ENCODE measurements around the gene NELL1. TPM values are rescaled to one million over a fixed set of nuclear protein-coding genes. Genes with fewer than 3 reads are reported as not detected.

The NELL1 gene
- total and polyA plus RNA-seq, 2 donors (not counting 3 experiments of a cell fraction or from before 2014, with no cell fraction given) = not detected

GRCh38 chr11:21371044-21371443 lies 701.7 kb downstream of the NELL1 start:
- ChIA-PET POLR2A (no interaction called here), CTCF (no interaction called here)
- no peak overlapping the region for H3K9ac ChIP-seq (replicated peaks; ENCODE audit: extremely low read depth, insufficient read depth, low read length)
- no peaks in the 10 kb centered on the region for H3K27me3 ChIP-seq (ENCODE audit: control insufficient read depth in 2 of 2, insufficient read depth in 2 of 2, low read length in 2 of 2)
- dilution Hi-C loops (cut with MboI; ENCODE audit: extremely low pct_ligation_motif_present, low sequenced_read_pairs) = no loop called here
- DNase-seq (ENCODE audit: low read depth, low spot score) (no peak), FAIRE-seq (no peak)
- H3K9me1 ChIP-seq (replicated peaks; ENCODE audit: control insufficient read depth, extremely low read depth, insufficient read depth, low read length) = no peaks in the 10 kb centered on the region
- no peak overlapping the region for H2AFZ ChIP-seq (ENCODE audit: low read depth, low read length)
- no peaks in the 10 kb centered on the region for H3K79me2 ChIP-seq (ENCODE audit: control insufficient read depth, insufficient read depth, low read length)
- no peaks in the 10 kb centered on the region for H4K20me1 ChIP-seq (replicated peaks; ENCODE audit: control insufficient read depth, extremely low read depth, insufficient read depth, low read length)
- TF ChIP-seq, protein P1, sequence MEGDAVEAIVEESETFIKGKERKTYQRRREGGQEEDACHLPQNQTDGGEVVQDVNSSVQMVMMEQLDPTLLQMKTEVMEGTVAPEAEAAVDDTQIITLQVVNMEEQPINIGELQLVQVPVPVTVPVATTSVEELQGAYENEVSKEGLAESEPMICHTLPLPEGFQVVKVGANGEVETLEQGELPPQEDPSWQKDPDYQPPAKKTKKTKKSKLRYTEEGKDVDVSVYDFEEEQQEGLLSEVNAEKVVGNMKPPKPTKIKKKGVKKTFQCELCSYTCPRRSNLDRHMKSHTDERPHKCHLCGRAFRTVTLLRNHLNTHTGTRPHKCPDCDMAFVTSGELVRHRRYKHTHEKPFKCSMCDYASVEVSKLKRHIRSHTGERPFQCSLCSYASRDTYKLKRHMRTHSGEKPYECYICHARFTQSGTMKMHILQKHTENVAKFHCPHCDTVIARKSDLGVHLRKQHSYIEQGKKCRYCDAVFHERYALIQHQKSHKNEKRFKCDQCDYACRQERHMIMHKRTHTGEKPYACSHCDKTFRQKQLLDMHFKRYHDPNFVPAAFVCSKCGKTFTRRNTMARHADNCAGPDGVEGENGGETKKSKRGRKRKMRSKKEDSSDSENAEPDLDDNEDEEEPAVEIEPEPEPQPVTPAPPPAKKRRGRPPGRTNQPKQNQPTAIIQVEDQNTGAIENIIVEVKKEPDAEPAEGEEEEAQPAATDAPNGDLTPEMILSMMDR (IDR thresholded peaks at IDR 0.05; ENCODE audit: extremely low read depth in 1 of 2, insufficient read depth in 1 of 2, low read depth in 1 of 2, low read length in 2 of 2) = no peak
- TF ChIP-seq POLR2A (IDR thresholded peaks at IDR 0.05; ENCODE audit: low read depth, low read length) (no peak), EZH2 (IDR thresholded peaks at IDR 0.05; ENCODE audit: borderline replicate concordance, low read depth, low read length, severe bottlenecking) (no peak), POLR2AphosphoS5 (IDR thresholded peaks at IDR 0.05; ENCODE audit: insufficient read depth, low read depth, low read length) (no peak), JUN (IDR thresholded peaks at IDR 0.05; ENCODE audit: borderline replicate concordance, insufficient read depth, insufficient read length, low read depth) (no peak), FOS (IDR thresholded peaks at IDR 0.05; ENCODE audit: borderline replicate concordance, insufficient read depth, low read length) (no peak), MYC (IDR thresholded peaks at IDR 0.05; ENCODE audit: low read depth, low read length) (no peak), GATA2 (IDR thresholded peaks at IDR 0.05; ENCODE audit: insufficient read depth, insufficient read length, low read depth, low read length) (no peak)
- TF ChIP-seq, protein P2, sequence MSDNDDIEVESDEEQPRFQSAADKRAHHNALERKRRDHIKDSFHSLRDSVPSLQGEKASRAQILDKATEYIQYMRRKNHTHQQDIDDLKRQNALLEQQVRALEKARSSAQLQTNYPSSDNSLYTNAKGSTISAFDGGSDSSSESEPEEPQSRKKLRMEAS (IDR thresholded peaks at IDR 0.05; ENCODE audit: insufficient read depth, insufficient read length) = no peak
- no peak overlapping the region for H3K4me3 ChIP-seq (replicated peaks in 1 of 3; ENCODE audit: insufficient read depth in 1 of 3, low read depth in 1 of 3, low read length in 3 of 3)
- H3K4me2 ChIP-seq (ENCODE audit: insufficient read depth, low read length) = no peak overlapping the region
- no TSS peak for BruUV-seq (replicated peaks)
- no peaks in the 10 kb centered on the region for H3K36me3 ChIP-seq (ENCODE audit: control insufficient read depth in 2 of 2, extremely low read depth in 1 of 2, insufficient read depth in 2 of 2, low read length in 2 of 2)
- H3K27ac ChIP-seq (ENCODE audit: insufficient read depth, low read depth, low read length) = no peak overlapping the region
- no peaks in the 10 kb centered on the region for H3K4me1 ChIP-seq (ENCODE audit: control insufficient read depth, extremely low read depth, insufficient read depth, low read length)
- H3K9me3 ChIP-seq (replicated peaks; ENCODE audit: control insufficient read depth, insufficient read depth, low read length) = no peaks in the 10 kb centered on the region
- intact Hi-C loops (cut with micrococcal nuclease) = no loop called here

Measured in endothelial cell of umbilical vein (primary cell).